Esophagus mucosa (tissue), 1 donor: ENCODE data around the gene ZNF281. TPM values are rescaled to one million over a fixed set of nuclear protein-coding genes. Genes with fewer than 3 reads are reported as not detected.
A peak's percentile ranks its signal among the peaks of the same experiment; 100 is the strongest.
"Not testable (repeated sequence)": the region's sequence is repeated elsewhere in the genome, so short reads cannot be mapped to it uniquely, and the experiment has no call there.

ENCODE experiments used
- ATAC-seq: fragments of 200-7000 bp; cut with Tn5 transposase; one replicate; pipeline ENCODE4 v1.9.1; 2020
- total RNA-seq: library from RNA; stranded (reverse); gene quantifications from one replicate; pipeline ENCODE4 v1.2.4, GENCODE V29; 2023
- donor health status: DM: yes; HTN: yes; CAD: no.

Gene ZNF281
- 3.6 TPM for total RNA-seq

DNA sequence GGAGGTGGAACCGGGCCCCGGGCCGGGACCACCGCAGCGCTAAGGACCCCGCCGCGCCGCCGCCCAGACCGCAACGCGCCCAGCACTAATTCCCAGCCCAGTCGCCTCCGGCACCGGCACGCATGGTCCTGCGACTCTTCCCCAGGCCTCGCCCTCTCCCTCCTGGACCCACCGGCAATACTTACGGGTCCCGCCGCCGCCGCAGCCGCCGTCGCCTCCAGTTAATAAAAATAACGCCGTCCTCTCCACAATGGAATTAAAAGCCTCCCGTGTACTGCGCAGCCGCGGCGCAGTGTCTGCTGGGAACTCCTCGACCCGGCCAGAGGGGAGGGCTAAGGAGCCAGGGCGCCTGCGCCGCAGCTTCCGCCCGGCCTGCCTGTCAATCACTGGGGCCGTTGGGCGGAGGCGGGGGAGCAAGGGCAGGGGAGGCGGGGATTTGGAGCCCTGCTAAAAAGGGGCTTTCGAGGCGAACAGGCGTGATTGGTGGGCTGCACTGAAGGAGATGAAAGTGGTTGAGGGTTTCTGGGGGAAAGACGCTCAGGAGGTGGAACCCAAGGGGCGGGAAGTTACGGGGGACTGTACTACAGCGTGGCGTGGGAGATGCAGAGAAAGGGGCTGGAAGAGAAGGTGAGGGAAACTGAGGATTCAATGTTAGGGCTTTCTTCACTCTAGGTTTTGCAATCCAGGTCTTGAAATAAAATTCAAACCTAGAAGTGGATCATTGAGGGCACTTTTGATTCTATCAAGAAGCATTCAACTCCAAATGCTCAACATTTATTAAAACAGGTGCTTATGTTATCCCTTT lies at the start of gene ZNF281:
TSS of gene ZNF281 (minus strand) at position 276 of the 805 bp plus-strand sequence. CDS start 331 bp downstream, outside the sequence.
- peak; percentile 99 for ATAC-seq

DNA sequence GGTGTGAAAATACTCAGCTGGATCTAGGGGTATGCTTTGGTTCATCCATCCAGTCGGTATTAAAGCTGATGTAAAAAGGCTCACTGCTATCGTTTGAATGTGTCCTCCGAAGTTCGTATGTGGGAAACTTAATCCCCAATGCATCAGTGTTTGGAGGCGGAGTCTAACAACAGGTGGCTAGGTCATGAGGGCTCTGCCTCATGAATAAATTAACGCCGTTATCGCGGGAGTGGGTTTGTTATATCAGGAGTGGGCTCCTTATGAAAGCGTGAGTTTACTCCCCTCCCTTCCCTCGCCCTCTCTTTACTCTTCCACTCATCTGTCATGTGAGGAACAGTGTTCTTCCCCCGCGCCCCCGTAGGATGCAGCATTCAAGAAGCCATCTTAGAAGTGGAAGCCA lies 48.9 kb upstream of the ZNF281 start:
- ATAC-seq = no peak

DNA sequence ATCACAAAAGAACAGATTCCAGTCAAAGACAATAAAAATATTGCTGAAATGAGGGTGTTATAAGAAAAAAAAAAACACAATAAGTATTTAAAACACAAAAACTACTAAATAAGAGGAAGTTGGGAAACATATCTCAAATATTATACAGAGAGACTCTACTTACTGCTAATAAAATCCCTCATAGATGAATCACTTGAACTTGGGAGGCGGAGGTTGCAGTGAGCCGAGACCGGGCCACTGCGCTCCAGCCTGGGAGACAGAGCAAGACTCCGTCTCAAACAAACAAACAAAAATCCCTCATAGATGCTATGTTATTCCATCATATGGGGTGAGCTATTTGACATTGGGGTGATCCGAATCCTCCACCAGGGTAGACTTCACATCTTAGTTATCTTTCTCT lies 48.0 kb upstream of the ZNF281 start:
- ATAC-seq = no peak

- no peak for ATAC-seq
Measured at GRCh38 chr1:200454425-200454824, 44.6 kb upstream of the ZNF281 start.

DNA sequence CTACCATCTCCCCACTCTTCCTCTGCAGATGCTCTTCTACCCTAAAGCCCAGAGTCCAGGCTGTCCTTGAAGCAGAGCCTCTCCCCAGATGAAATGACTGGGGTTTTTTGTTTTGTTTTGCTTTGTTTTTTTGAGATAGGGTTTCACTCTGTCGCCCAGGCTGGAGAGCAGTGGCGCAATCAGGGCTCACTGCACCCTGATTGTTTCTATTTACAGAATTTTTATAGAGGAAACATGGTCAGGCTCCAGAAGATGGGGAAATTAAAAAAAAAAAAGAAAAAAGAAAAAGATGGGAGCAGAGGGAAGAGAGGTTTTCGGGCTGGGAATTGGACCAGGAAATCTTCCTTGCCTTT lies 43.7 kb upstream of the ZNF281 start:
- ATAC-seq = no peak

DNA sequence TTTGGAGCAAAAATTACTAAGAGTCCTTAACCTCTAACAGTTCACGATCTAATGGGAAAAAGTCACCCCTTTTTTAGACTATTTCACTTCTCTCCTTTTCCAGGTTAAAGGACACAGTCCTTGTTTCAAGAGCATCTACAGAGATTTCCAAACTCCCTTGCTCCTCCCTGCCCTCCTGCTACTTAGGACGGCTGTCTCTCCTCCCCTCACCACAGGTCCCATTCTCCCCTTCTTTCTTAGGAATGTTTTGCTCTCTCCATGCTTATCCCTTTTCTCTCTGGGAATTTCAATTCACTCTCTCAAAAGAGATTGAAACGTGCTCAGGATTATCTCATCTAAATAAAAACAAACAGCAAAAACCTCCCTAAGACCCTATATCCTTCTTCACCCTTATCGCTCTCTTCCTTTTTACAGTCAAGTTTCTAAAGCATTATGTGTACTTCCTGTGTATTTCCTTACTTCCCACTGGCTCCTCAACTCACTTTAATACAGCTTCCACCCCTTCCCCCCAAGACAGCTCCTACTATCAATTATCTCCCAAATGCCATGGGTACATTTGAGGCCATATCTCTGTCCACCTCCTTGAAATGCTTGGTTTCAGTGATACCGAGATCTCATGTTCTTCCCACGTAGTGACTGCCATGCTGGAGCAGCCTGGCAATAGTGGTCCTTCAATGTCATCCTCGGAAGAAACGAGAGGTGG lies 43.2 kb upstream of the ZNF281 start:
- ATAC-seq = no peak

DNA sequence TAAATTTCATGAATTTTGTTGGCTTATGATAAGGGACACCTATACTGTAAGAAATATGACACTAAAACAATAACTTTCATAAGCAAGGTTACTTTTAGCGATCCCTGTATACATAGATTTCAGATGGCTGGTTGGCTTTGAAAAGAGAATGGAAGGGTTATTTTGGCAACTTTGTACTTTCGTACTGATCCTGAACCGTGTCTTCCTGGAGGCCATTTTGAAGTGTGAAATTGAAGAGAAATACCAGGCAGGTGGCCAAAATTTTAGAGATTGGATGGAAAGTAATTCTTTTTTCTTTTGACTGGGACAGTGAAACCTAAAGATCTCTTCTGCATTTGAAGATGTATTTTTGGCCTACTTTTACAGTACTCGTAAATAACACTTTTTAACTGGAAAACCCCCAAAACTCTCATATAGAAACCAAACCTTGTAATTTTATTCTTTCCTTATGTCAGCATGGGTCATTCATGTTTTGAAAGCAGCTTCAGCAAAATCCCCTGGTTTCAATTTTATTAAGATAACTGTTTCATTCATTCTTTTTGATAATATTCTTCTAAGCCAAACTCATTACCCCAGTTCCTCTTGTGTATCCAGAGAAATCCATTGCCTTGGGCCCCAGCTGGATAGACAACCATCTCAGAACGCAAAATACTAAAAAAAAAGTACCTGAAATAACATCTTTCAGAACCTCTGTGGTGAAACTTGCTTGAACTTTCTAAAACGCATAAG lies 38.4 kb upstream of the ZNF281 start:
- no peak for ATAC-seq

DNA sequence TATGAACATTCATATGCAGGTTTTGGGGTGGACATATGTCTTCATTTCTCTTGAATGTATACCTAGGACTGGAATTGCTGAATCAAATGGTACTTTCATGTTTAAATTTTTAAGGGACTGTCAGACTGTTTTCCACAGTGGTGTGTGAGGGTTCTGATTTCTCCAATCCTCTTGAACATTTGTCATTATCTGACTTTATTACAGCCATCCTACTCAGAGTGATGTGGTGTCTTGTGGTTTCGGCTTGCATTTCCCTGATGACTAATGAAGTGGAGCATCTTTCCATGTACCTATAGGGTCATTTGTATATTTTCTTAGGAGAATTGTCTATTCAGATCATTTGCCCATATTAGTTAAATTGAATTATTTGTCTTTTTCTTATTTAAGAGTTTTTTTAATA lies 35.4 kb upstream of the ZNF281 start:
- no peak for ATAC-seq

DNA sequence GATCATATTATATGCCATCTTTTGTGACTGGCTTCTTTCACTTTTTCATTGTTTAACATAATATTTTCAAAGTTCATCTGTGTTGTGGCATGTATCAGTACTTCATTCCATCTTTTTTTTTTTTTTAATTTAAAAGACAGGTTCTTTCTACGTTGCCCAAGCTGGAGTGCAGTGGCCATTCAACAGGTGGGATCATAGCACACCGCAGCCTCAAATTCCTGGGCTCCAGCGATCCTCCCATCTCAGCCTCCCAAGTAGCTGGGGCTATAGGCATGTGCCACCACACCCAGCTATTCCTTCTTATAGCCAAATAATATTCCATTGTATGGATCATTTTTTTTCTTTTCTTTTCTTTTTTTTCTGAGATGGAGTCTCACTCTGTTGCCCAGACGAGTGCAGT lies 34.6 kb upstream of the ZNF281 start:
- no peak for ATAC-seq

DNA sequence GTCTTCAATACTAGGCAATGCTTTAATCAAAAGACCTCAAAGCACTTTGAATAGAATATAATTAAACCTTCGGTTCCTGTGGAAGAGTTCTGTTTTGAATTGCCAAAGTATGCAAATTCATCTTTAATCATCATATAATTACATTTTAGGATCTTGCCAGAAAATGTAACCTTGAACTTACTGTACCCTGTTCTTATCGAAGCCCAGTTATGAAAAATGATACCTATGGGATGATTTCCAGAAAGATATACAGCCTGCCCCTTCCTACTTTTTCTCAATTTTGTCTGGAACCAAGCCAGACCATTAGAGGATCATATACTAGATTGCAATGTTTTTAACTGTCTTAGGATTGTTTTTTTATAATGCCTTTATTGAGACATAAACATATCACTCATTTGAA lies 34.0 kb upstream of the ZNF281 start:
- no peak for ATAC-seq

GRCh38 chr1:200442537-200443156 lies 32.8 kb upstream of the ZNF281 start:
- ATAC-seq = no peak

DNA sequence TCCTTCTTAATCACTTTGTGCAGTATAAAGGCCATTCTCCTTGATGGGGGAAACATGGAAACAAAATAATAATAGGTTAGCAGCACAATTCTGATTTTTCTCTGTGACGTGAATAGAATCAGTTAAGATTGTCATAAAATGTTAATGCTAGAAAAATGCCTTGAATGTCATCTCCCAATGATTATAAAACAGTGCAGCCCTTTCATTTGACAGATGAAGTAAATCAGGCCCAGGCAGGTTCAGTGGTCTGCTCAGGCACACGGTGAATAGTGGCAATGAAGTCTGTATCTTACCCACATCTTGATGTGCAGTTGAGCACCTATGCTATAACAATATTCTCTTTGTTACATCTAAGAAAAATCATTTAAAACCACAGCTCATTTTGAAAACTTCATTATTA lies 32.2 kb upstream of the ZNF281 start:
- no peak for ATAC-seq

- ATAC-seq = no peak
Measured at GRCh38 chr1:200438911-200439310, 29.1 kb upstream of the ZNF281 start.

- ATAC-seq = not testable (repeated sequence)
Measured at GRCh38 chr1:200438413-200438812, 28.6 kb upstream of the ZNF281 start.

GRCh38 chr1:200437556-200438203 lies 27.8 kb upstream of the ZNF281 start:
- ATAC-seq = no peak

DNA sequence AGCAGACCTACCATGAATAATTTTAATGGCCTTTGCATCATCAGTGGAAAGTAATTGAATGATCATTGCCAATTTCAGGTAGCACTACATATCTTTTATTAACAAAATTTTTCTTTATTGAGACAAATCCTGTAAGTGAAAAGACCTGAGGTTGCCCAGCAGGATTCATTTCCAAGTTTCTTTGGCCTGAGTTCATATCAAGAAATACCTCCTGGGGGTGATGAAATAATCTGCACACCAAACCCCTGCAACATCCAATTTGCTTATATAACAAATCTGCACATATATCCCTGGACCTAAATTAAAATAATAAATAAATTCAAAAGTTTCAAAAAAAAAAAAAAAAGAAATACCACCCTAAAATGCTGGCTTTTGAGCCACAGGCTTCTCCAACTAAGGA lies 27.3 kb upstream of the ZNF281 start:
- ATAC-seq = no peak

DNA sequence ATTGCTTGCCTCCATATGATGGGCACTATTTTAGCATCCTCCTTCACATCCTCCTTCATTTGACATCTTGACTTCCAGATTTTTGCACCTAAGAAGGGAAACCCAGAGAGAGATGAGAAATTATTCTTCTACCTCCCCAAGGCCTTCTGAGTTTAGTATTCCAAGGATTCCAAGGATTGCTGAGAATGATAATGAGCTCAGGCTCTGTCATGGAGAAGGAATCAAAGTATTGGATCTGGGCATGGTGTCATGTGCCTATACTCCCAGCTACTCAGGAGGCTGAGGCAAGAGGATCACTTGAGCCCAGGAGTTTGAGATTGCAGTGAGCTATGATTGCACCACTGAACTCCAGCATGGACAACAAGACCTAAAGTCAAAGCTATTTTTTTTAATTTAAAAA lies 26.6 kb upstream of the ZNF281 start:
- ATAC-seq = no peak

GRCh38 chr1:200435200-200435780 lies 25.5 kb upstream of the ZNF281 start:
- ATAC-seq = no peak

- ATAC-seq = no peak
Measured at GRCh38 chr1:200433586-200433985, 23.8 kb upstream of the ZNF281 start.

DNA sequence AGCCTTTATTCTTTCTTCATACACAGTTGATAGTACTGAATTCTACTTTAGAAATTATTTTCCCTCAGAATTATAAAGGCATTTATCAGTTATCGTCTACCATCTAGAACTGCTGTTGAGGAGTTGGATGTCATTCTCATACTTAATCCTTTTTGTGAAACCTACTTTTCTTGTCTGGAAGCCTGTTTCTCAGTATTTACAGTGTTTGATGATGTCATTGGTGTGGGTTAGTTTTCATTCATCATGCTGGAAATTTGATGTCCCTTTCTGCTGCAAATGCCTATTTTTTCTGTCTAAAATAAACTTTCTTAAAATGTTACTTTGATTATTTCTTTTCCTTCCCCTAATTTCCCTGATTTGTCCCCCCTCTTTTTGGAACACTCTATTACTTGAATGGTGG lies 22.8 kb upstream of the ZNF281 start:
- ATAC-seq = no peak

DNA sequence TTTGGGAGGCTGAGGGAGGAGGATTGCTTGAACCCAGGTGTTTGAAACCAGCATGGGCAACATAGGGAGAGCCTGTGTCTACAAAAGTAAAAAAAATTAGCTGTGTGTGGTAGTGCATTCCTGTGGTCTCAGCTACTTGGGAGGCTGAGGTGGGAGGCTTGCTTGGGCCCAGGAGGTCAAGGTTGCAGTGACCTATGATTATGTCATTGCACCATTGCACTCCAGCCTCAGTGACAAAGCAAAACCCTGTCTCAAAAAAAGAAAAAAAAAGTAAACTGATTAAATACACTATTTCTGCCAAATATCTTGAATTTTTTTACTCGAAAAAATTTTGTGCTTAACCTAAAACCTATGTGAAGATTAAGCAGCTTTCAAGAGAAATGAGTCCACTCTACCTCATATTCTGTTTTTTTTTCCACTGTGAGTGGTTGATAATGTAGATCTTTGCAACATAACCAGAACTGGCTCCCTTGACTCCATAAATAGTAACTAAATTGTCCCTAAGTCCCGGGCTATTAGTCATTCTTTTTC lies 19.4 kb upstream of the ZNF281 start:
- ATAC-seq = no peak
